GM12865 (cell line): ENCODE measurements around the gene UBE4B.
A peak's percentile ranks its signal among the peaks of the same experiment; 100 is the strongest.
"Not testable (repeated sequence)": the region's sequence is repeated elsewhere in the genome, so short reads cannot be mapped to it uniquely, and the experiment has no call there.

Experiments
- DNase-seq: peaks from one replicate; pipeline ENCODE4 v3.0.0; 2010; ENCODE audit warnings: low read depth
- H3K4me3 ChIP-seq: 2 replicates; pipeline ENCODE4 v1.5.1; 2011; ENCODE audit warnings: mild to moderate bottlenecking, low read depth, low read length, control low read depth
- TF ChIP-seq, protein P1 (sequence below): IDR thresholded peaks from 2 replicates; pipeline ENCODE4 v1.5.1; 2011; ENCODE audit warnings: low read length, control low read depth, low read depth, inconsistent platforms; ENCODE audit not compliant: insufficient read depth; ENCODE audit errors: missing control alignments

The UBE4B gene

DNA sequence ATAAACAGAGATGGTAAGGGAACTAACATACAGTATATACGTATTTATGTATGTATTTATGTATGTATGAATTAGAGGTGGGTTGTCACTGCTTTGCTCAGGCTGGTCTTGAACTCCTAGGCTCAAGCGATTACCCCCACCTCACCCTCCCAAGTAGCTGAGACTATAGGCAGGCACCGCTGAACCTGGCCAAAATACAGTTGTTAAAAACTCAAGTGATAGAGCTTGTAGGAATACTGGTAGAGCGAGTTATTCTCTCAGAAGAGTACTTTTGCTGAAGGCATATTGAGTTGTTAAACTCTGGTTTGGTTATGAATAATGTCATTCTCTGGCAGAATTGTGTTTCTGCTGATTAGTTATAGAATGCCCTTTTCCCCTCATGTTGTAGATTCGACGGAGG is 38.9 kb downstream of the UBE4B start:
- TF ChIP-seq, protein P1, sequence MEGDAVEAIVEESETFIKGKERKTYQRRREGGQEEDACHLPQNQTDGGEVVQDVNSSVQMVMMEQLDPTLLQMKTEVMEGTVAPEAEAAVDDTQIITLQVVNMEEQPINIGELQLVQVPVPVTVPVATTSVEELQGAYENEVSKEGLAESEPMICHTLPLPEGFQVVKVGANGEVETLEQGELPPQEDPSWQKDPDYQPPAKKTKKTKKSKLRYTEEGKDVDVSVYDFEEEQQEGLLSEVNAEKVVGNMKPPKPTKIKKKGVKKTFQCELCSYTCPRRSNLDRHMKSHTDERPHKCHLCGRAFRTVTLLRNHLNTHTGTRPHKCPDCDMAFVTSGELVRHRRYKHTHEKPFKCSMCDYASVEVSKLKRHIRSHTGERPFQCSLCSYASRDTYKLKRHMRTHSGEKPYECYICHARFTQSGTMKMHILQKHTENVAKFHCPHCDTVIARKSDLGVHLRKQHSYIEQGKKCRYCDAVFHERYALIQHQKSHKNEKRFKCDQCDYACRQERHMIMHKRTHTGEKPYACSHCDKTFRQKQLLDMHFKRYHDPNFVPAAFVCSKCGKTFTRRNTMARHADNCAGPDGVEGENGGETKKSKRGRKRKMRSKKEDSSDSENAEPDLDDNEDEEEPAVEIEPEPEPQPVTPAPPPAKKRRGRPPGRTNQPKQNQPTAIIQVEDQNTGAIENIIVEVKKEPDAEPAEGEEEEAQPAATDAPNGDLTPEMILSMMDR, result no peak

DNA sequence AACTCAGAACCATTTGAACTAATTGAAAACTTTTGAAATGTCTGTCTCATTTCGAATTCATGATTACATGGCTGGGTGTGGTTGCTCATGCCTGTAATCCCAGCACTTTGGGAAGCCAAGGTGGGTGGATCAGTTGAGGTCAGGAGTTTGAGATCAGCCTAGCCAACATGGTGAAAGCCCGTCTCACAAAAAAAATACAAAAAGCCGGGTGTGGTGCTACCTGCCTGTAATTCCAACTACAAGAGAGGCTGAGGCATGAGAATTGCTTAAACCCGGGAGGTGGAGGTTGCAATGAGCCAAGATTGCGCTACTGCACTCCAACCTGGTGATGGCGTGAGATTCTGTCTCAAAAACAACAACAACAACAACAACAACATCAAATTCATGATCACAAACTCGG is 40.6 kb downstream of the UBE4B start:
- H3K4me3 ChIP-seq, DNase-seq: not testable (repeated sequence)

More for the DNA sequence above, 38.9 kb downstream of the UBE4B start:
- DNase-seq, result no peak
- no peak overlapping the region for H3K4me3 ChIP-seq

DNA sequence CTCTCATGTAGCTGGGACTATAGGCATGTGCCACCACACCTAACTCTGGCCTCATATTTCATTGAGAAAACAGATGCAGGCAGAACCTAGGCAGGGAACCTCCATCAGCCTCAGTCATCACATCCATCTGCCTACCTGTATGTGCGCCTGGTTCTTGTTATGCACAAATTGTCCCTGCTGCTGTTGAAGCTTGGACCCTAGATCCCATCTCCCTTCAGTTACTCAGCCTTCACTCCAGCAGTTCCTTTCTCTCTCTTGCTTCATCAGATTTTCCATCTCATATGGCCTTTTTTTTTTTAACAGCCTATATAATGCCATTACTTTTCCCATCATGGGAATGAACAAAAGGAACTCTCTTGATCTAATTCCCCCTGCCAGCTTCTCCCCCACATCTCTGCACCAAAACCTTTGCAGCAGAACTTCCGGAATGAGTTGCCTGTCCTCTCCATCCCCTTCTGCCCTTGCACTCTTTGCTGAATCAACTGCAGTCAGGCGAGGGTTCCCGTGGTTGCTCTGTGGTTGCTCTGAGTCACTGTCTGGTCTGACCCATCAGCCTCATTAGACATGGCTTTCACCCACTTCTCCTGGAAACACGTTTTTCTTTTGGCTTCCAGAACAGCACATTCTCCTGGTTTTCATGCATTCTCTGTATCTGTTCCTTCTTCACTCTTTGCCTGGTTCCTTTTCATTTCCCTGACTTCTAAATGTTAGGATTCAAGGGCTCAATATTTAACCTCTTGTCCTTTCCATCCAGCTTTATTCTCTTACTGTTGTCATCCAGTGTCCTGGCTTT is 41.5 kb downstream of the UBE4B start:
- no peak overlapping the region for H3K4me3 ChIP-seq
- DNase-seq, result peak; percentile 64
- TF ChIP-seq, protein P1, result no peak

DNA sequence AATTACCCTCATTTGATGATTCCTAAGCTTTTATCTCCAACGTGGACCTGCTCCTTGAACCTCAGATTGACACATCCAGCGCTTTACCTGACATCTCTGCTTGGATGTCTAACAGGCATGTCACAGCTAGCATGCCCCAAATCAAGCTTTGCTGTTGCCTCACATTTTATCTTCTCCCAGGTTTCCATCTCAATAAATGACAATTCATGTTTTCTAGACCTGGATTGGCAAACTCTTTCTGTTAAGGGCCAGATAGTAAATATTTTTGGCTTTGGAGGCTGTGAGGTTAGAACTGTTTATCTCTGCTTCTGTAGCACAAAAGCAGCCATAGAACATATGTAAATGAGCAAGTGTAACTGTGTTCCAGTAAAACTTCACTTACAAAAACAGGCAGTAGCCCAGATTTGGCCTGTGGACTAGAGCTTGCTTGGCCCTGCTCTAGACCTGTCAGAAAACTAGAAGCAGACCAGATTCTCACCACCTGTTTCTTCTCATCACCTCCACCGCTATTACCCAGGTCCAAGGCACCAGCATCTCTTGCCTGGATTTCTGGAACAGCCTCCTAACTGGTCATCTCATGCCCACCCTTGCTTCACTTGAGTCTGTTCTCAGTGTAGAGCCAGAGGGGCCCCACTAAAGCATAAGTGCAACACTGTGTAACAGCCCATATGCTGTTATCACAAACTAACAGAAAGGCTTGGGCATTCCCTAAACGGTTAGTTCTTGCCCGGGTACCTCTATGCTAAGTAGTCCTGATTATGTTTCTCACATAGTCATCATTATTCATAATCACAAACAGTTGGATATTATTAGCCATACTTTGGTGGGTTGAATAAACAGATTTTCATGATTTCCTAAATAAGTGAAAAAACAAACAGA is 42.3 kb downstream of the UBE4B start:
- TF ChIP-seq, protein P1, result no peak
- no peak overlapping the region for H3K4me3 ChIP-seq
- DNase-seq, result no peak

DNA sequence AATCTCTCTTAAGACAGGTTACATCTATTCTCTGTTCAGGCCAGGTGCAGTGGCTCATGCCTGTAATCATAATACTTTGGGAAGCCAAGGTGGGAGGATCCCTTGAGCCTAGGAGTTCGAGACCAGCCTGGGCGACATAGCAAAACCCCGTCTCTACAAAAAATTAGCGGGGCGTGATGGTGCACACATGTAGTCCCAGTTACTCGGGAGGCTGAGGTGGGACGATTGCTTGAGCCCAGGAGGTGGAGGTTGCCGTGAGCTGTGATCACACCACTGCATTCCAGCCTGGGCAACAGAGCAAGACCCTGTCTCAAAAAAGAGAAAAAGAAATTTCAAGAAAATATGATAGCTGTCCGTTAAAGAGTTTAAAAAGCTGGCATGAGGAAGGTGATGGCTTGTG is 43.0 kb downstream of the UBE4B start:
- TF ChIP-seq, protein P1, result no peak

DNA sequence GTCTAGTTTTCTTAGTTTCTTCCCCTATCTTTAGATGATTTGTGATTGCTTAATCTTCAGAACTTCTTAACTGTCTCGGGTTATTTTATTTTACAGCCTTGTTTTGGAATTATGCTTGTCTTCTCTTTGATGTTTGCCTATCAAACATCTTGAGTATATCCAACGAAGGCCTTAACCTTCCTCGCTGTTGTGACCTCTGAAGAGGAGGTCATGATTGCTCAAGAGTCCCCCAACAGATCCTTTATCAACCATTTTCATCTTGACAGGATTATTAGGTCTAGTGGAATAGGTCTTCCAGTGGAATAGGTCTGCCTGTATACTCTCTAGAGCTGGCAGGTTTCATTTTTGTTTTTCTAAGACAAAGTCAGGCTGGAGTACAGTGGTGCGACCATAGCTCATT is 45.7 kb downstream of the UBE4B start:
- no peak for DNase-seq

More for the DNA sequence above, 43.0 kb downstream of the UBE4B start:
- H3K4me3 ChIP-seq, result no peak overlapping the region
- DNase-seq, result no peak

DNA sequence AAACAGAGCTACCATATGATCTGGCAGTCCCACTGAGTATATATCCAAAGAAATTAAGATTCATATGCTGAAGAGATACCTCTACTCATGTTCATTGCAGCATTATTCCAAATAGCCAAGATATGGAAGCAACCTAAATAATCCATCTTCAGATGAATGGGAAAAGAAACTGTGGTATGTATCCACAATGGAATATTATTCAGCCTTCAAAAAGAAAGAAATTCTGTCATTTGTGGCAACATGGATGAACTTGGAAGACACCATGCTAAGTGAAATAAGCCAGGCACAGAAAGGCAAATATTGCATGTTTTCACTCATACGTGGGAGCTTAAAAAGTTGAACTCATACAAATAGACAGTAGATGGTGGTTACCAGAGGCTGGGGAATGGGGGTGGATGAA is 47.8 kb downstream of the UBE4B start:
- TF ChIP-seq, protein P1, result no peak
- no peak for DNase-seq
- no peak overlapping the region for H3K4me3 ChIP-seq

More for the DNA sequence above, 45.7 kb downstream of the UBE4B start:
- no peak overlapping the region for H3K4me3 ChIP-seq
- TF ChIP-seq, protein P1, result no peak
